Lung microvascular endothelial cell (primary cell): ENCODE data around the gene PHF20. TPM values are rescaled to one million over a fixed set of nuclear protein-coding genes. Genes with fewer than 3 reads are reported as not detected.
"Not testable (repeated sequence)": the region's sequence is repeated elsewhere in the genome, so short reads cannot be mapped to it uniquely, and the experiment has no call there.

Experiments used
- DNase-seq, 2 donors: peaks; one replicate each; pipeline versions ENCODE4 v3.0.0 to v3.0.0-alpha.2; 2010; ENCODE audit warnings: low read depth in 2 of 2
- total RNA-seq: library from RNA; depleted of rRNA; stranded (reverse); fragments of >200 nt; gene quantifications from 2 replicates; pipeline ENCODE4 v1.2.1, GENCODE V29; 2014

The PHF20 gene
- total RNA-seq, 1 donor from 2014 or later, result 20.6 TPM

DNA sequence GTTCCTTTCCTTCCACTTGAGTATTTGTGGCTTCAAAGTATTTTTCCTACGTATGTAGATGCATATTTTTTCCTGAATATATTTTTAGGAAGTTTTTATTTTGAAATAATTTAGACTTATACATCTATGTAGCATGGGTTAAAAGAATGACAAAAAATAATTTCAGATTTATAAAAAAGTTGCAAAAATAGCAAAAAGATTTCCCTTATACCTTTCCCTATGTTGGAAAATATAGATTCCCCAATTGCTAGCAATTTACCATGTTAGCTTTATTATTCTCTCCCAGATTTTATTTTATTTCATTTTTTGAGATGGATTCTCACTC lies 112.7 kb downstream of the PHF20 start:
- no peak for DNase-seq

DNA sequence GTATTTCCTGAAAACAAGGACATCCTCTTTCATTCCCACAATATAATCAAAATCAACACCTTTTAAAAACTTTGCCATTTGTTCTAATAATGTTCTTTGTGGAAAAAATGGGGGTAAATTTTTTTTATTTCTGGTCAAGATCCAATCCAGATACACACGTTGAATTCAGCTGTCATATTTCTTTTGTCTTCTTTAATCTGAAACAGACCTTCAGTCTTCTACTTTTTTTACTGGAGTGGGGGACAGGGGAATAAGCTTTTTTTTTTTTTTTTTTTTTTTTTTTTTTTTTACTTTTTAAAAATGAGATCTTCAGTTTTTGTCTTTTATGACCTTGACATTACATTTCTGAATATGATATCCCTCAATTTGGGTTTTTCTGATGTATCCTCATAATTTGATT lies 113.4 kb downstream of the PHF20 start:
- no peak for DNase-seq

DNA sequence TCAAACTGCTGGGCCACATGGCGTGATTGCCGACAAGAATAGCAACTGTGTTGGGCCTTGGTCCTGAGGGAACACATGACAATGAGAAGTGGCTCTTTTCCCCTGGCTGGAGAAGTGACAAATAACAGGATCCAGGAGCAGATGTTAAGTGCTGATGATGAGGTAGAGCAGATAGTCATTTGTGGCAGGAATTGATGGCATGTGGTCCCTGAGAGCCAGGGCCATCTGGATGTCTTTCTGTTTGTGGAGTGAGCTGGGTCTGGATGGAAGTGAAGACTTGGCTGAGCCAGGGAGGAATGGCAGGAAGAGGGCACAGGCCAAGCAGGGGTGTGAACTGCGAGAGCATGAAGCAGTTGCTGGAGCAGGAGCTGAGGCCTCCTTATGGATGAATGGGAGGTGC lies 114.7 kb downstream of the PHF20 start:
- DNase-seq, result no peak

DNA sequence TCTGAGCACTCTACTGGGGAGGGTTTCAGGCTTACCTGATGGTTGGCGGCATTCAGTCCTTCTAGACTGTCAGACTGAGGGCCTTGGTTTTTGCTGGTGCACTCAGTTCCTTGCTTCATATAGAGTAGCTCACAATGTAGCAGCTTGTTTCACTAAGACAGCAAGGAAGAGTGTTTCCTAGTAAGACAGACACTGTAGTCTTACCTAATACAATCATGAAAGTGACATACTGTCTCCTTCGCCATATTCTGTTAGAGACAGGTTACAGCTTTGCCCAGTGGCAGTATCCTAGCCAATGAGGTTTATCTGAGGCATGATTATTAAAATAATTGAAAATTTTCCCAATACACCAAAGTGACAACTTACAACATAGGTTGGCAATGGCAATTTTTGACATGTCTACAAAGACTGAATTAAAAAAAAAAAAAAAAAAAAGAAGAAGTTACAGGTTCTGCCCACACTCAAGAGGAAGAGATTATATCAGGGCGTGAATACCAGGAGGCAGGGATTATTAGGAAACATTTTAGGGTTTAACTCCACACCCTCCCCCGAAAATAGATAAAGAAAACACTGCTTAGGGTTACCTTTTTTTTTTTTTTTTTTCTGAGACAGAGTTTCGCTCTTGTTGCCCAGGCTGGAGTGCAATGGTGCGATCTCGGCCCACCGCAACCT lies 115.7 kb downstream of the PHF20 start:
- no peak for DNase-seq

DNA sequence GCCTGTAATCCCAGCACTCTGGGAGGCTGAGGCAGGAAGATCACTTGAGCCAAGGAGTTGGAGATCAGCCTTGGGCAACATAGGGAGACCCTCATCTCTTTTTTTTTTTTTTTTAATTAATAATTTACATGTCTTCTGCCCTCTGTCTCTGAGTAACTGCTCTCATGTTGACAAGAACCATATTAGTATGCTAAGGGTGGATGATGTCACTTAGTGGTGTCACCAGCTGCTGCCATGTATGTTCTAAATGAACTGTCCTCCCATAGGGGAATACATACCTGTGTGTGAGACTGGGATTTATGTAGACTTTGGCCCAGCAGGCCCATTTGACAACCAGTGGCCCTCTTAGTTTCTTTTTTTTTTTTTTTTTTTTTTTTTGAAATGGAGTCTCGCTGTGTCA lies 116.8 kb downstream of the PHF20 start:
- no peak for DNase-seq

DNA sequence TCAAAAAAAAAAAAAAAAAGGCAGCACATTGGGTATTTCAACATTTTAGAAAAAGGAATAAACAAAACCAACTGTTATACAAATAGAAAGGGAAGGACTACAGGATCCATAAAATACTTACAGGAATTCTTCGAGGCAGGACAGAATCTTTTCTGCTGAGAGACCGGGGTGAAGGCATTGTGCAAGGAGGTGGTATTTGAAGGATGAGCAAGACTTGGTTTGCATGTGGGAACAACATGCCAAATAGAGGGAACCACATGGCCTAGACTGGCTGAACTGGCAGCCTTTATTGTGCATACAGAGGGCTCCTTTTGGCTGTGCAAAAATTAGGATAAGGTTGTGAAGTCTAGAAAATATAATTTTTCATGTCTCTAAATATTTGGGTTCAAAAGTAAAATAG lies 119.6 kb downstream of the PHF20 start:
- DNase-seq, result no peak

DNA sequence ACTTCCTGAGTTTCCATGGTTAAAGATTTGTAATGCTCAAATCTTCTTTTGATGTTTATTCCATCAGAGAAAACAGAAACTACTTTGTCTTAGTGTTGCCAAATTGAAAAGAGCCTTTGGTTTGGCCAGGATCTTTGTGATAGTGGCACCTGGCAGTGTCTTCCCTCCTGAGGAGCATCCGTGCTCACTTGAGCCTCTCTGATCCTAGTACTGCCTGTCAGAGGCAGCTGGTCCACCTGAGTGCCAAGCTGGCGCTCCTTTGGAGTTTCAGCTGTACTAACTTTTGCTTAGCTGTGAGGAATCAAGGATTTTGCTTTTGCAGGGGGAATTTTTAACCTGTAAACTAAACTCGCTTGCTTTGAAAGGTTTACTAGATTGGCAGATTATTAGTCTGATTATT lies 121.1 kb downstream of the PHF20 start:
- no peak for DNase-seq

DNA sequence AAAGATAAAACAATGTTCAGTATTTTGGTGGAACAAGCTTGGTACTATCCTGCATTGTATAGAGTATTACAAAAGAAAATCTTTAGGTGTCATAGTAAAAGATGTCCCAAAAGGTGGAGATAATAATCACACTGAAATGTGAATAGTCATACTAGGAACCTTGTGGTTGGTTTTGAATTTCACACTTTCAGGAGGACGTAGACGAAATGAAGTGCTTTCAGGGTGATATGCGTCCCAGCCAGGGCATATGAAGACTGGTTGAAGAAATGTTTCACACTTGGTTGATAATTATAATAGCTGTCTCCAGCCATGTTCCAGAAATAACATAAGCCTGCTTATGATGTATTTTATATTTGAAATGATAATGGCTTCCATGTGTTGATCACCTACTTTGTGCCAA lies 122.1 kb downstream of the PHF20 start:
- no peak for DNase-seq

DNA sequence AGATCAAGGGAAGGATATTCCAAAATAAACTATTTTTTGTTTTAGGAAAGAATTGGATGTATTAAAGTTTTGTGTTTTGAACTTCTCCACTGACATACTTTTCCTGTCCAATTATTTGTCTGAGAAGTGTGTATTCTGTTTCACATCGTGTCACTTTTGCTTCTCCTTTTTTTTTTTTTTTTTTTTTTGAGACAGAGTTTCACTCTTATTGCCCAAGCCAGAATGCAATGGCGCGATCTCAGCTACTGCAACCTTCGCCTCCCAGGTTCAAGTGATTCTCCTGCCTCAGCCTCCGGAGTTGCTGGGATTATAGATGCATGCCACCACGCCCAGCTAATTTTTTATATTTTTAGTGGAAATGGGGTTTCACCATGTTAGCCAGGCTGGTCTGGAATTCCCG lies 123.7 kb downstream of the PHF20 start:
- DNase-seq, result not testable (repeated sequence)

DNA sequence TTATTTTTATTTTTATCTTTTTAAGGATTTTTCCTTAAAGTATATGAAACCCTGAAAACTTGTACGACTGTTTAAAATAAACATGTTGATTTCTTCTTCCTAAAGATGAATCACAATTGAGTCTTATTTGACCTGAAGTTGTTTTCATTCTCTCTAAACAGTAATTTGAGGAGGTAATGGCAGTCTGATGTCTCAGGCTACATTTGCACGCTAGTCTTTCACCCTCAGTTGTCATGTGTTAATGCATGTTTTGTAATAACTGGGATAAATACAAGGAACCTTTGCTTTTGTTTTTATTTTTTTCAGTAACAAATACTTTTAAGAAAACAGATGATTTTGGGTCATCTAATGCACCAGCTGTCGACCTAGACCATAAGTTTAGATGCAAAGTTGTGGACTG lies 127.2 kb downstream of the PHF20 start:
- DNase-seq, result no peak

DNA sequence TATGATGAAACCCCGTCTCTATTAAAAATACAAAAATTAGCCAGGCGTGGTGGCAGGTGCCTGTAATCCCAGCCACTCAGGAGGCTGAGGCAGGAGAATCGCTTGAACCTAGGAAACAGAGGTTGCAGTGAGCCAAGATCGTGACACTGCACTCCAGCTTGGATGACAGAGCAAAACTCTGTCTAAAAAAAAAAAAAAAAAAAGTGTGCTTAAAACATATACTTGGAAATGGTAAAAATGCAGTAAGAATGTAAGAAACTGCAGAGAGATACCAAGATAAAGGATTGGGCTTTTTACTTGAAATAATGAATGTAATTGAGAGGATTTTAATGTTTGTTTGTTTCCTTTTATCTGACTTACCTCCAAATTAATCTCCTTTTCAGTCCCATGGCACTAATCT lies 129.4 kb downstream of the PHF20 start:
- DNase-seq, result not testable (repeated sequence)

DNA sequence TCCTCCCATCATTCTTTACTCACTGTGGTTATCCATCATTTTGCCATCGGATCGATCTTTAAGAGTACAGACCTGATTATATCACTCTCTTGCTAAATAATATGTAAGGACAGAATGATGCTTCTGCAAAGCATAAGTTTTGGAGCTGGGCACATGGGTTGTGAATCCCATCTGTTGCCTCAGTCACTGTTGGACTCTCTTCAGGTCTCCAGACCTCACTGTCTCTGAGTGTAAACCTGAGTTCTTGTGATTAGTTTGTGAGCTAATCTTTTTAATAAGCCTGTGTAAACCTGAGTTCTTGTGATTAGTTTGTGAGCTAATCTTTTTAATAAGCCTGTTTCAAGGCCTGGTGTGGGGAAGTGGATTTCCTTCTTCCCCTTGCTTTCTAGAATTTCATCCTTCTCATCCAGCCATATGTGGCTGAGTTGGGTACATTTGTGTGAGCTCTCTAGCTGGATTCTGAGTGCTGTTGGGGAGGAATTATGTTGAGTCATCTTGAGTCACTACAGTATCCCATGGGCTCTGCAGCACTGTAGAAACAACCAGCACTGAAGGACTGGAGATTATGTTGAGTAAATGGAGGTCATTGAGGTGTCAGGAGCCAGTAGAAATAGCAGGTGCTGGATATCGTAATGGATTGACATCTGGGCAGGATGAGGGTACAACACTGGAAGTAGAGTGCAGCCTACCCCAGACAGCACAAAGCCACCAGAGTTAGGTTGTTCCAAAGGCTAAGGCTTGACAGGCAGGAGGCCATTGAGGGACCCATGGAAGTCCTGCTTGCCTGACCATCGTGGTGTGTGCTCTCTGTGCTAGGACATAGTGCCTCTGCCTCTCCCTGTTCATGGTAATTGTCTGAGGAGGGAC lies 130.1 kb downstream of the PHF20 start:
- DNase-seq, result peak in 1 of 2 donors; percentile 89

DNA sequence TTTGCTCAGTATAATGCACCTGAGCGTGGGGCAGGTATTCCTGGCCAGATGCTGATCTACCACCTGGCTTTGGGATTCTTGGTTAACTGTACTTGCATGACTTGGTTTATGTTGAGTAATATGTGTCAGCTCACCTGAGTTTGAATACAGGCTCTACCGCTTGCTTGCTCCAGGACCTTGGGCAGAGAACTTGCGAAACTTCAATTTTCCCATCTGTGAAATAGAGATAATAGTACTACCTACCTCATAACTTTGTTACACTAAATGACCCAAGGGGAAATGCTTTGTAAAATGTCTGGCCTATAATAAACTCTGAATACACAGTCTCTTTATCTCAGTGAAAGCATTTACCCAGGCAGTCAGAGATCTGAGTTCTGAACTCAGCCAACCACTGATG lies 130.7 kb downstream of the PHF20 start:
- DNase-seq, result no peak

DNA sequence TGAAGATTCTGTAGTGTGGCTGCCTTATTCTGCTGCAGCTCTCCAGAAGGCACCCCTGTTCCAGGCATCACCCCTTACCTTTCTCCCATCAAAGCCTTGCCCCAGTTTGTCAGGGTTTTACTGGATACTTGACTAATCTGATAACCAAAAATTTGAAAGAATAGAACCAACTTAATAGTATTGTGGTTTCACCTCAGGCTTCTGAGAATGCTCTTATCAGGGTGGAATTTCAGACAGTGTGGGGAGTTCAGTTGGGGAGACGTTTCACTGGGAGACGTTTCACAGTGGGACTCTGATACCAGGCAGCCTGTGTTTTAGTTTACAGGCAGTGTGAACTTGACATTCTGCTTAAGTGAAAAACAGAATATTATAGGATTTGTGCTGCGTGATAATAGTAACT lies 132.0 kb downstream of the PHF20 start:
- no peak for DNase-seq

DNA sequence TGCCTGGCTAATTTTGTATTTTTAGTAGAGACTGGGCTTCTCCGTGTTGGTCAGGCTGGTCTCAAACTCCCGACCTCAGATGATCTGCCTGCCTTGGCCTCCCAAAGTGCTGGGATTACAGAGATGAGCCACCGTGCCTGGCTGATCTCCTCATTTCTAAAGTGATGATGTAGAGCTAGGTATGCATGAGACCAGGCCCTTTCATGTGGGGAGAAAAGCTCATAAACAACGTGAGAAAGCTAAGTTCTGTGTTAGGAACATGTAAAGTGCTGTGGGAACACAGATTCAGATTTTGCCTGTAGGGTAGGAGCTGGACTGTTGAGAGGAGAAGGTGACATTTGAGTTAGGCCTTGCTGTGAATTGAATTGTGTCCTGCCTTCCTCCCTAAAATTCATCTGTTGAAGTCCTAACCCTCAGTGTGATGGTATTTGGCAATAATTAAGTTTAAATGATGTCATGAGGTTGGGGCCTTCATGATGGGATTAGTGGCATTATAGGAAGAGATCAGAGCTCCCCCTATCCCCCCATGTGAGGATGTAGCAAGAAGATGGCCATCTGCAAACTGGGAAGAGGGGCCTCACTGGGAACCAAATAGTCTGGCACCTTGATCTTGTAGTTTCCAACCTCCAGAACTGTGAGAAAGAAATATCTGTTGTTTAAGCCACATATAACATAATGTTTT lies 133.3 kb downstream of the PHF20 start:
- DNase-seq, result no peak

DNA sequence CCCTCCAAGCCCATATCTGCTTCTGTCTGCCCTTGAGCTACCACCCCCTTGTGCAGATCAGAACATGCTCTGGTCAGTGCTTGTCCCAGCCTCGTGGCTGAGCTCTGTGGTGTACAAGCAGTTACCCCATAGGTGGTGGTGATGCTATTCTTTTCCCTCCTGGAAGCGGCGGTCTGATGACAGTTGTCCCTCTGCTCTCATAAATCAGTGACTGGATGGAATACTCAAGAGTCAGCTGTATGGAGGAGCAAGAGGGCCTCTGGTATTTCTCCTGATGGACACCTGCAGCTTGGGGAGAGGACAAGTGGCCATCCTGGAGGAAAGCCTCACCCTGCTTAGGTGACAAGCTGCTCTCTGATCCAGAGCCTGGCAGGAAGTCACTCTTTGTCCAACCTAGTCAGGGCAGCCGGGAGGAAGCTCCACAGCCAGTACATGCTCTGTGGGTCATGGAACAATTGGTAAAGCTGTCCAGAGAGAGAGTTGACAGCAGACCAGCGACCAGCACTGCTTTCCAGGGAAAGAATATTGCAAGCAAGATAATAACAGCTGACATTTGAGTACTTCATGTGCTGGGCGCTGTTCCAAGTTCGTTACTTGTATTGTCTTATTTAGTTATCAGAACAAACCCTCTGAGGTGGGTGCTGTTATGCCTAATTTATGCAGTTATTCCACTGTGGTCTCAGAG lies 135.3 kb downstream of the PHF20 start:
- peak; percentile 48 to 90 for DNase-seq

DNA sequence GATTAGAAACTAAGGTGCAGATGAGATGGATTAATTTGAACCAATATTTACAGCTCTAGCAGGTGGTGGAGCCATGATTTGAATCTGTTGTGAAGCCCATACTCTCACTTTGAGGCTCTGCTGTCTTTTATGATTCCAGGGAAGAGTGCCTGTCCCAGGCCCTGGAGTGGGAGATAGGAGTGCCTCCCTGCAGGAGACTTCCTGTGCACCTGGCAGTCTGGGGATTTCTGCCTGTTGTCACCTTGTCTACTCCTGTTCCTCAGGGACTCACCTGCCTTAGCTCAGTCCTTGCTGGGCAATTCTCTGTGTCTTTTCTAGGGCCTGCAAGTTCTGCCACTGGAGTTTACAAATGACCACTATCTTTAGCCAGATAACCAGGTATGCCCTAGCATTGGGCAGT lies 136.2 kb downstream of the PHF20 start:
- DNase-seq, result no peak

DNA sequence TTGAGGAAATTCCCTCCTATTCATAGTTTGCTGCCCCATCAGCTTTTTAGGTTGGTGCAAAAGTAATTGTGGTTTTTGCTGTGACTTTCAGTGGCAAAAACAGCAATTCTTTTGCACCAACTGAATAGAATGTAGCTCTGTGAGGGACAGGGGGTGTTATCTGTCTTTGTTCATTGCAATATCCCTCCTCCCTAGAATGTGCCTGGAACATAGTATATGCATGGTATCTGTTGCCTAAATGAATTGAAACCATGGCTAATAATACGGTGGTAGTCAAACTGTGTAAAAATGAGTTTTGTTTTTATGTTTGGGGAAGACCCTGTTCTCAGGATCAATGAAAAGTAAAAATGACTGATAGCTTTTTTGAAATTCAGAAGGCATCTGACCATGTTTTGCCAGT lies 137.4 kb downstream of the PHF20 start:
- DNase-seq, result no peak

DNA sequence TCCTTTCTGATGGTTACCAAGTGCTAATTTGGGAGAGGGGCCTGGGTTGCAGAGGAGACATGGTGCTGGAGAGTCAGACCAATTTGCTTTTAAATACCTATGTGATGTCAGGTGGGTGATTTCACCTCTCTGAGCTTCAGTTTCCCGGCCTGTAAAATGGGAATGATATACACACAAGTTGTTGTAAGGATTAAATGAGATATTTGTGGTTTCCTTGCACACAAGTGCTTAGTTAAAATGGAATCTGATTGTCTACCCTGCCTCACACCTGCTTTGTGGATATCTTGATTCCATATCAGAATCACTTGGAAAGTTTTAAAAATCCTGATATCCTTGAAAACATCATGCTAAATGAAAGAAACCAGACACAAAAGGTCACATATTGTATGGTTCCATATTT lies 138.0 kb downstream of the PHF20 start:
- no peak for DNase-seq

DNA sequence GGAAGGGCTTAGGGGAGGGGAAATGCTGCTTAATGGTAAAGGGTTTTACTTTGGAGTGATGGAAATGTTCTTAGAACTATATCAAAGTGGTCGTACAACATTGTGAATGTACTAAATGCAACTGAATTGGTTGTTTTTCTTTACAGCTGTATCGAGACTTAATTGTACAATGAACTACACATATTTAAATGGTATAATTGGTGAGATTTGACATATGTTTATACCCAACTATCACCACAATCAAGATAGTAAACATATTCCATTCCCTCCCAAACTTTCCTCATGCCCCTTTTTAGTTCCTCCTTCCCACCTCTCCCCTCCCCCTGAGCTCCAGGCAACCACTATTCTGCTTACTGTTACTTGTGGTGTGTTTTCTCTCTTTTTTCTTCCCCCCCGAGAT lies 138.4 kb downstream of the PHF20 start:
- no peak for DNase-seq

DNA sequence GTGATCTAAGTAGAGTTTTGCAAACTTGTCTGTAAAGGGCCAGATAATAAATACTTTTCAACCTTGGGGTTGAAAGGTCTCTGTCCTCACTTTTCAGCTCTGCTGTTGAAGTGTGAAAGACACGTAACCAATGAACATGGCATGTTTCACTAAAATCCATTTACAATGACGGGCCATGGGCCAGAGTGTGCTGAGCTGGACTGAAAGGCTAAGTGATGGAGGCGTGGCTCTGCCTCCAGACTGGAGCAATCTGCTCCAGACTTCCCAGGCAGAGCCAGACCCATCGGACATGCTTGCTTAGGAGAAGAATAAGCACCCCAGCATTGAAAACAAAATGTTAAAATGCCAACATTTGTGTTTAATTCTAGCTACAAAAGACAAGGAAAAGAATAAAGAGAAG lies 141.1 kb downstream of the PHF20 start:
- DNase-seq, result no peak

DNA sequence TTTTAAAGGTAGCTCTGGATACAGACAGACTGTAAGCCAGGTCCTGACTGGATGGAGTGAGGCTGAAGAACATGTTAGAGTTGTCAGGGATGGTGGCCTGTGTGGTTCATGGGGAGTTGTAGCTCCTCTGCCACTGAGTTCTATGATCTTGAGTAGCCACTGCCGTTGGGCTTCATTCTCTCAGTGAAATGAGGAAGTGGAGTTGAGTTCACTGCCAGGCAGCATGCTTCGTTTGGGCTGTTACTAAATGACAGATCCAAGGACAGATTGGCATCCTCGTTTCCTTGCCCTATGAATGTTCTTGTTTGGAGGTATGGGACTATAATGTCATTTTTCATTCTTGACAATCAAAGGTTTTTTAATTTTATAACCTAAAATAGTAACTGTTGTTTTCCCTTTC lies 145.3 kb downstream of the PHF20 start:
- no peak for DNase-seq
